ENCODE results near the gene MMP26. TPM values are rescaled to one million over a fixed set of nuclear protein-coding genes. Genes with fewer than 3 reads are reported as not detected.
"Not testable (repeated sequence)": the region's sequence is repeated elsewhere in the genome, so short reads cannot be mapped to it uniquely, and the experiment has no call there.

The MMP26 gene
- polyA plus RNA-seq, 12 donors: 0.32 TPM; not detected in 11

- not testable (repeated sequence) for DNase-seq
Observed at GRCh38 chr11:4722616-4723534, 18.3 kb downstream of the MMP26 start.

GRCh38 chr11:4727171-4727570 lies 22.6 kb downstream of the MMP26 start:
- no peak for DNase-seq

GRCh38 chr11:4740735-4741134 lies 36.2 kb downstream of the MMP26 start:
- DNase-seq: no peak

- DNase-seq: no peak
Observed at GRCh38 chr11:4748438-4748837, 43.9 kb downstream of the MMP26 start.

- DNase-seq: no peak
Observed at GRCh38 chr11:4751201-4751600, 46.6 kb downstream of the MMP26 start.

Other genes with a start within 250 kb of the MMP26 start
- under 1 TPM in 9 of 12 donors, not detected in 3; 0.08 to 0.73 (median 0.32) TPM for gene OR52K1, start 222.1 kb upstream of the MMP26 start, polyA plus RNA-seq (ENCODE audit: insufficient read length in 12 of 12)
- gene OR52M1, start 159.6 kb upstream of the MMP26 start, polyA plus RNA-seq (ENCODE audit: insufficient read length in 12 of 12): not detected
- gene OR52I2, start 123.0 kb upstream of the MMP26 start, polyA plus RNA-seq (ENCODE audit: insufficient read length in 12 of 12): not detected
- under 1 TPM in 3 of 12 donors, not detected in 9; 0.05 to 0.07 (median 0.07) TPM for gene OR52I1, start 110.7 kb upstream of the MMP26 start, polyA plus RNA-seq (ENCODE audit: insufficient read length in 12 of 12)
- 10 to 100 TPM in 3 of 12 donors, 1 to 10 TPM in 8, not detected in 1; 6.5 to 13.8 (median 8.6) TPM for gene TRIM68, start 96.6 kb upstream of the MMP26 start, polyA plus RNA-seq (ENCODE audit: insufficient read length in 12 of 12)
- gene OR51D1, start 67.3 kb upstream of the MMP26 start, polyA plus RNA-seq (ENCODE audit: insufficient read length in 12 of 12): not detected
- gene OR51E1, start 60.8 kb upstream of the MMP26 start, polyA plus RNA-seq (ENCODE audit: insufficient read length in 12 of 12): 1 to 10 TPM in 10 of 12 donors, not detected in 2; 1.5 to 3.3 (median 2.3) TPM
- gene OR51E2, start 6.9 kb upstream of the MMP26 start, polyA plus RNA-seq (ENCODE audit: insufficient read length in 12 of 12): 1 to 10 TPM in 6 of 12 donors, under 1 TPM in 4, not detected in 2; 0.90 to 1.7 (median 1.1) TPM
- gene OR51F1, start 65.2 kb downstream of the MMP26 start, polyA plus RNA-seq (ENCODE audit: insufficient read length in 12 of 12): not detected
- gene OR52R1, start 99.6 kb downstream of the MMP26 start, polyA plus RNA-seq (ENCODE audit: insufficient read length in 12 of 12): not detected
- not detected for gene OR51F2, start 116.5 kb downstream of the MMP26 start, polyA plus RNA-seq (ENCODE audit: insufficient read length in 12 of 12)
- gene OR51S1, start 144.4 kb downstream of the MMP26 start, polyA plus RNA-seq (ENCODE audit: insufficient read length in 12 of 12): not detected
- not detected for gene OR51T1, start 177.1 kb downstream of the MMP26 start, polyA plus RNA-seq (ENCODE audit: insufficient read length in 12 of 12)
- not detected for gene OR51A7, start 199.0 kb downstream of the MMP26 start, polyA plus RNA-seq (ENCODE audit: insufficient read length in 12 of 12)
- gene OR51G2, start 214.6 kb downstream of the MMP26 start, polyA plus RNA-seq (ENCODE audit: insufficient read length in 12 of 12): not detected
- not detected for gene OR51G1, start 219.6 kb downstream of the MMP26 start, polyA plus RNA-seq (ENCODE audit: insufficient read length in 12 of 12)
- gene OR51A4, start 242.8 kb downstream of the MMP26 start, polyA plus RNA-seq (ENCODE audit: insufficient read length in 12 of 12): not detected